ENCODE results near the gene PARP6.

Gene PARP6

GRCh38 chr15:72231833-72232478 lies 40.4 kb downstream of the PARP6 start:
- in situ Hi-C loops (cut with MboI; ENCODE audit: low sequenced_read_pairs): no loop called here

GRCh38 chr15:72231066-72231832 lies 41.1 kb downstream of the PARP6 start, which contains the start of gene PKM:
Gene PKM (minus strand): TSS chr15:72231190. CDS start chr15:72219097, 12,093 bp downstream.
- in situ Hi-C loops (cut with MboI; ENCODE audit: low sequenced_read_pairs): no loop called here

- in situ Hi-C loops (cut with MboI; ENCODE audit: low sequenced_read_pairs): no loop called here
These were observed 41.9 kb downstream of the PARP6 start for GRCh38 chr15:72230197-72231065.

- in situ Hi-C loops (cut with MboI; ENCODE audit: low sequenced_read_pairs): no loop called here
These were observed 42.5 kb downstream of the PARP6 start for GRCh38 chr15:72229947-72230196.

- in situ Hi-C loops (cut with MboI; ENCODE audit: low sequenced_read_pairs): no loop called here
These were observed 43.0 kb downstream of the PARP6 start for GRCh38 chr15:72229076-72229946.

- in situ Hi-C loops (cut with MboI; ENCODE audit: low sequenced_read_pairs): no loop called here
These were observed 44.6 kb downstream of the PARP6 start for GRCh38 chr15:72227720-72228119.

- in situ Hi-C loops (cut with MboI; ENCODE audit: low sequenced_read_pairs): no loop called here
These were observed 45.2 kb downstream of the PARP6 start for GRCh38 chr15:72227192-72227586.

GRCh38 chr15:72223278-72223677 lies 49.1 kb downstream of the PARP6 start:
- in situ Hi-C loops (cut with MboI; ENCODE audit: low sequenced_read_pairs): no loop called here

- in situ Hi-C loops (cut with MboI; ENCODE audit: low sequenced_read_pairs): no loop called here
These were observed 50.0 kb downstream of the PARP6 start for GRCh38 chr15:72222393-72222792.

GRCh38 chr15:72220687-72221086 lies 51.7 kb downstream of the PARP6 start:
- in situ Hi-C loops (cut with MboI; ENCODE audit: low sequenced_read_pairs): no loop called here

- in situ Hi-C loops (cut with MboI; ENCODE audit: low sequenced_read_pairs): no loop called here
These were observed 55.1 kb downstream of the PARP6 start for GRCh38 chr15:72217216-72217615.

- in situ Hi-C loops (cut with MboI; ENCODE audit: low sequenced_read_pairs): no loop called here
These were observed 56.3 kb downstream of the PARP6 start for GRCh38 chr15:72216079-72216478.

- in situ Hi-C loops (cut with MboI; ENCODE audit: low sequenced_read_pairs): no loop called here
These were observed 64.7 kb downstream of the PARP6 start for GRCh38 chr15:72207558-72208085.

- in situ Hi-C loops (cut with MboI; ENCODE audit: low sequenced_read_pairs): no loop called here
These were observed 65.7 kb downstream of the PARP6 start for GRCh38 chr15:72206677-72207000.

- in situ Hi-C loops (cut with MboI; ENCODE audit: low sequenced_read_pairs): no loop called here
These were observed 66.3 kb downstream of the PARP6 start for GRCh38 chr15:72205896-72206676.

- in situ Hi-C loops (cut with MboI; ENCODE audit: low sequenced_read_pairs): no loop called here
These were observed 67.1 kb downstream of the PARP6 start for GRCh38 chr15:72205273-72205672.

- in situ Hi-C loops (cut with MboI; ENCODE audit: low sequenced_read_pairs): no loop called here
These were observed 68.9 kb downstream of the PARP6 start for GRCh38 chr15:72203507-72203837.

- in situ Hi-C loops (cut with MboI; ENCODE audit: low sequenced_read_pairs): no loop called here
These were observed 69.4 kb downstream of the PARP6 start for GRCh38 chr15:72202801-72203506.

- in situ Hi-C loops (cut with MboI; ENCODE audit: low sequenced_read_pairs): no loop called here
These were observed 70.1 kb downstream of the PARP6 start for GRCh38 chr15:72202302-72202701.
